GM21528 (cell line): ENCODE measurements around the gene H2BK1.

Experiments
- ATAC-seq: cut with Tn5 transposase; IDR thresholded peaks from one replicate; pipeline ENCODE4 v1.9.1; 2021; ENCODE audit warnings: mild to moderate bottlenecking, moderate library complexity; ENCODE audit not compliant: unreplicated experiment, low FRiP score

H2BK1 gene

DNA sequence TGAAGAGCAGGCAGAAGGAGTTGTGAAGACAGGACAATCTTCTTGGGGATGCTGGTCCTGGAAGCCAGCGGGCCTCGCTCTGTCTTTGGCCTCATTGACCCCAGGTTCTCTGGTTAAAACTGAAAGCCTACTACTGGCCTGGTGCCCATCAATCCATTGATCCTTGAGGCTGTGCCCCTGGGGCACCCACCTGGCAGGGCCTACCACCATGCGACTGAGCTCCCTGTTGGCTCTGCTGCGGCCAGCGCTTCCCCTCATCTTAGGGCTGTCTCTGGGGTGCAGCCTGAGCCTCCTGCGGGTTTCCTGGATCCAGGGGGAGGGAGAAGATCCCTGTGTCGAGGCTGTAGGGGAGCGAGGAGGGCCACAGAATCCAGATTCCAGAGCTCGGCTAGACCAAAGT lies 23.5 kb upstream of the H2BK1 start:
- ATAC-seq, result no peak

DNA sequence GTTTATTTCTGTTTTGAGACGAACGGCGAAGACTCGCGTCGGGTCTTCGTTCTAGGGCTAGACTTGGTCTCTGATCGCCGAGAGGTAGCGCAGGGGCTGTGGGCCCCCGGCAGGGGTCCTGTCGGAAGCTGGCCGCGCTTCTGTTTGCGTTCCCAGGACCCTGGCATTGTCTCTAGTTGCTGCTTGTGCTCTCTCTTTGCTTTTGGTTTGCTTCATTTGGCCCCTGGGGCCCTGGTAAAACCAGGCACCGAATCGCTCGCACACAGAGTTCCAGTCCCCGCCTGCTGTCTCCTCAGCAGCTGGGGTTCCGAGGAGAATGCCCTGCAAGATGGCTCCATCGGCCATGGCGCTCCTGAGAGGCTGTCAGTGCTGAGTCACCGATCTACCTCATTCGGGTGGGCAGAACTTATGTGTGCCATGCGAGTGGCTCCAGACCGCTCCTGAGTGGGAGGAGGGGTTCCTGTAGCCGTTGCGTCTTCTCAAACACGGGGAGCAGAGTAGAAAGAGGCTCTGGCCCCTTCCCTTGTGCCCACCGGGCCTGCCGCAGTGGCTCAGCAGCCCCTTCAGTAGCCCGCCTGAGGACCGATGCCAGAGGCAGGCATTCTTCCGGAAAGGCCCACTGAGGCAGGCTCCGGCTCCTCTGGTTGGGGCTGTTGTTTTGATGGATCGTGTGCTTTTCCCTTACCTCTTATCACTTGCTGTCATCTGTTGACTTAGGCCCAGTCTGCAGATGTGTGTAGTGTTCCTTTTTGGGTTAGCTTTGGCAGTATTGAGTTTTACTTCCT lies 22.8 kb upstream of the H2BK1 start:
- ATAC-seq, result no peak

DNA sequence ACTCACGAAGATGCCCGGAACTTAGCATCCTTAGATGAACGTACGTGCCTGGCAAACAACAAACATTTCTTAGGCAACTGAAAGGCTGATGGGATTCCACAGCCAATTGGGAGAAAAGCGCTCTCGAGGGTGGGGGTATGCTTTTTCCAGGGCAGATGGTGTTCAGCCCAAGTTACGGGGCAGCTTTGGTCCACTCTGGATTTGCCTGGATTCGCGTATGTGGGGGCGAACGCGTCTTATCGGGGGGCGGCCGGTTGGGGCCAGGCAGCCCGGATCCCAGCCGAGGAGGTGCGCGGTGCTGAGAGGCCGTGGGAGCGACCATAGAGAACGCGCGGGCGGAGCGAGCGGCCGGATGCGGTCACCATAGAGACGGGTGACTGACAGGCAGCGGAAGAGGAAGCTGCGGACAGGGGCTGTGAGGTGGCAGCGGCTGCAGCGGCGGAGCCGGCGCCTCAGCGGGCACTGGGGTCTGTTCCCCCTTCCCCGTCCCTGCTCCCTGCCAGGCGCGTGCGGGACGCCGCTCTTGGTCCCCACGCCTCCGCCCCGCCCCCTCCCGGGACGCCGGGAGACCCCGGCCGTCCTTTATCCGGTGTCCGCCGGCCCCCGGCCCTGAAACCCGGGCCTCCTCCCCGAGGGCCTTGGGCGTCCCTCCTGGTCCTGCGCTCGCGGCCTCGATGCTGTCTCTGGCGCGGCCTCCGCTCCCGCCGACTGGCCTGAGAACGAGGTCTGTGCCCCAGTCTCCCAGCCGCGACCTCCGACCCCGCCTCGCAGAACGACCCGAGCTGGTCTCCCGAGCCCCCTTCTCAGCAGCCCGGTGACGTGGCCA lies 22.0 kb upstream of the H2BK1 start, which contains the start of gene CHPF2:
TSS of gene CHPF2 (plus strand) at position 393 of the 826 bp plus-strand sequence. CDS start 1,529 bp downstream, outside the sequence.
- ATAC-seq, result peak; percentile 92

DNA sequence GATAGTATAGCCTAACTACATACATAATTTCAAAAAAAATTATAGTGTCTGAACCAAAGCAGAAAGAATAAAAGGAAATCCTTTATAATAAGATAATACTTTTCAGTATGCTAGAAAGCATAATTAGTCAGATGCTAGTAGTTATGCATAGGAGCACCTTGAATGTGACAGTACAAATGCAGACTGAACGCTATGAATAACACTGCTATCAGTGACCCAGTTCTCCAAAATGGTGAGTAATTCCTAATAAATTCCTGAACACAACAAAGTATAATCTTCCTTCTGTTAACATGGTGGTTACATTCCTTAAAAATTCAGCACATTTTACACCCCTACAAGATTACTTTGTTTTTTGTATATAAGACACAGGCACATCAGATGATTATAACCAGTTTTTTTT lies 20.8 kb upstream of the H2BK1 start:
- no peak for ATAC-seq

DNA sequence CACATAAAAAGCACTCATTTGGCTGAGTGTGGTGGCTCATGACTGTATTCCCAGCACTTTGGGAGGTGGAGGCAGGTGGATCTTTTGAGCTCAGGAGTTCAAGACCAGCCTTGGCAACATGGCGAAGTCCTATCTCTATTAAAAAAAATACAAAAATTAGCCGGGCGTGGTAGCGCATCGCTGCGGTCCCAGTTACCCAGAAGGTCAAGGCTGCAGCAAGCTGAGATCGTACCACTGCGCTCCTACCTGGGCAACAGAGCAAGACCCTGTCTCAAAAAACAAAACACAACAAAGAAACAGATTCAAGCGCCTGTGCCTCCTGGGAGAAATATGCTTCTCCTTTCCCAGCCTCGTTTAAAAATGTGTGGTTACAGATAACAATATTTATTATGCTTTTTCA lies 19.0 kb upstream of the H2BK1 start:
- no peak for ATAC-seq

DNA sequence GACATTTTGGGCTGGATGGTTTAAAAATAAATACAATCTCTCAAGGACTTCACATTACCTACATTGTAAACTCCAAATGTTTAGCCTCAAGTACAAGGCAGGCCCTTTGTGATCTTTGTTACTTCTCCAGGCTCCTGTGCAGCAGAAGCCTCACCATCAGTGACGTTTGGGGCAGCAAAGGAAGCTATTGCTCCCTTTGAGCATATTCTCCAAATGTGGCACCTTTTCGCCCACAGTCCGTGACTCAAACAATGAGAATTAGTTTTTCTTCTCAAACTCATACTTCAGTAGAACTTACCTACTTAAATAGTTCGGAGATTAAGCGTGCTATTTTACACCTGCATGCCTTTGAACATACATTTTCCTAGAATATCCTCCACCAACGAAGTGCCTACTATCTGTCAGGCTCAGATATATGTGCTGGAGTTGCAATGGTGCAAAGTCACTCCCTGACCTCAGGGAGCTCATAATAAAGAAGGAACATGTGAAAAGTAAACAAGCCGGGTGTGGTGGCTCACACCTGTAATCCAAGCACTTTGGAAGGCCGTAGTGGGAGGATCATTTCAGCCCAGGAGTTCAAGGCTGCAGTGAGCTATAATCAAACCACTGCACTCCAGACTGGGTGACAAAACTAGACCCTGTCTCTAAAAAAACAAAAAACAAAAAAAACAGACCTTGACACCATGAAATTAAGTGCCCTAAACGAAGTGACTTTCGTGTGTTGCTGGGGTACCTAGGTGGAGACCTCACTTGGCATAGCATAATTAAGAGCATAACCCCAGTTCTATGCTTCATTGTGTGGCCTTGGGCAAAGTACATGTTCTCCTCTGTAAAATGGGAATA lies 18.0 kb upstream of the H2BK1 start:
- ATAC-seq, result no peak

DNA sequence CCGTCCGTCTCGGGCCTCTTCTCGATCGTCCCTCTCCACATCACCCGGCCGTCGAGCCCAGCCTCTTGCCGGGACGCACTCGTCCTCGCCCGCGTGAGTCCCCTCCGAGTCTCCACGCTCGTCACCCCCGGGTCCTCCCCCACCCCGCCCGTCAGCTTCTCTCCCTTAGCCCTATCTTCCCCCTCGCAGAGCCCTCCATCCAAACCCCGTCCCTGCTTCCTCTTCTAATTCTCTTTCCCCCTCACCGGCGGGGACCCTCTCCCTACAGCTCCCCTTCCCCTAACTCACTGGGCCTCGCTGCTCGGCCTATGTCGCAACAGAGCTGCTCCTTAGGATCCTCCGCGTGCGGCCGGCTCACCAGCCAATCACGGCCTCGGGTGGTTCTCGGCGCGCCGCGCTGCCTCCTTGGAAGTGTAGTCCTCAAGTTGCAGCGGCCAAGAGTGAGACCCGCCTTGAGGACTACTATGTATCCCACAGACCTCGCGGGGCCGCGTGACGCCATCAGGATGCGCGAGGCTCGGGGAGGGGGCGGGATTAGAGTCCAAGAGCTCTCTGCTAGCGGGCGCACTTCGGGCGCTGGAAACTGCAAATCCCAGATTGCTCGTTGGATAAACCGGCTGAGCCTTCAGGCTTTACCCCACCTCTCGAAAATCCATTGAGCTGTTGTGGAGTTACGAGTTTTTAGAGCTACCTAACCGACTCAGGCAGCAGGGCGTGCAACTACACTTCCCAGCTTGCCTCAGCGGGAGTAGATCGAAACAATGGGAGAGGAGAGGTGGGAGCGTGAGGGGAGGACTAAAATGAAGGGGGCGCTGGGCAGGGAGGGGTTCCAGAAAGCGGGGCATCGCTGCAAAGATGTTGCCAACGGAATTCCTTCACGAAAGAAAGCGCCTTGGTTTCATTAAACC lies 16.8 kb upstream of the H2BK1 start, which contains the start of gene ABCF2:
TSS of gene ABCF2 (minus strand) at position 331 of the 908 bp plus-strand sequence. CDS start 747 bp downstream, outside the sequence.
- ATAC-seq, result peak; percentile 98

DNA sequence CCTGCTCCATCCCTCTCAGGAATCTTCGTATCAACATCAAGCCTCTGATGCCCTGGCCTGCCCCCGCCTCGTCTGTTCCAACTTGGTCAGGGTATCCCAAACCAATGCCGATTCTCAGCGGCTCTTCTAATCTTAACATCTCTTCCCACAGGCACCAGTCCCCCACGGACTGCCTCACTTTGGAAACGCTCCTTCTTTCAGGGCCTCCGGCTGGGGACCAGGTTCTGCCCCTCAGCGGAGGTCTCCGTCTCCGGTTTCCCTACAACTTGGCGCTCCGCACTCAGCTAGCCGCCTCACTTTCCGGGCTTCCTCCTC lies 16.2 kb upstream of the H2BK1 start:
- no peak for ATAC-seq

DNA sequence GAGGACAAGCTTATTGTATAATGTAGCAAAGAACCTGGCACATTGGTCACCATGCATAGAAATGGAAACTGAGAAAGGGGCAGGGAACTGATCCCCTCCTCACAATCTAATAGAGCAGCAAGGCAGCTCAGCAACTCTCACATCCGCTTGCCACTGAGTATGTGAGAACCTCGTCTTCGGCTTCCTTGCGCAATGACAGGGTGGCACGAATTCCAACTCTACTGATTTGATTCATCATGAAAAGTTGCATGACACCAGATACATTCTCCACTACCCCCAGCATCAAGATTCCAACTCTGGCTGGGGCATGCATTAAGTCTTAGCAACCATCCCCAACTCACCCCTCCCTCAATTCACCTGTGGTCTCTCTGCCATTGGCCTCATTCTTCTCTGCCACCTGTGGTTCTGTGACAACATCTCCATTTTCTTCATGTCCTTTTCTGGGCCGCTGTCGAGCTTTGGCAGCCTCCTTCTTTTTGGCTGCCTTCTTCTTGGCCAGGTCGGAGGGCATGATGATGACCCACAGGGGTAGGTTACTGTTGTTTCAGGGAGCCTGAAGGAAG lies 15.7 kb upstream of the H2BK1 start:
- ATAC-seq, result no peak

DNA sequence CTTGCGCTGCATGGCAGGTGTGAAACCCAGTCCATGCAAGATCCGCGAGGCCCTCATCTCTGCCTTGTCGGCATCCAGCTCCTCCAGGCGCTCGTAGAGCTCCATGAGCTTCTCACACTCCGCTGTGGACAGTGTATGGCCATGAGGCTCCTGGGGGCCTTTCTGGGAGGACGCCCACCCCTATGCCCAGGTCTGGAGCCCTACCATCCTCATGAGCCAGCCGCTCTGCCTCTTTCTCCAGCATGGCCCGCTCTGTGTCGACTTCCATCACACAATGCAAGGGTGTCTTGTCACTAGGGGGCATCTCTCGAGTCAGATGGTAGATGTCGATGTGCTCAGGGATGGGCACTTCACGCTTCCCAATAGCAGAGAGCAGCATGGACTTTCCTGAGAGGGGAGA lies 13.4 kb upstream of the H2BK1 start:
- no peak for ATAC-seq

DNA sequence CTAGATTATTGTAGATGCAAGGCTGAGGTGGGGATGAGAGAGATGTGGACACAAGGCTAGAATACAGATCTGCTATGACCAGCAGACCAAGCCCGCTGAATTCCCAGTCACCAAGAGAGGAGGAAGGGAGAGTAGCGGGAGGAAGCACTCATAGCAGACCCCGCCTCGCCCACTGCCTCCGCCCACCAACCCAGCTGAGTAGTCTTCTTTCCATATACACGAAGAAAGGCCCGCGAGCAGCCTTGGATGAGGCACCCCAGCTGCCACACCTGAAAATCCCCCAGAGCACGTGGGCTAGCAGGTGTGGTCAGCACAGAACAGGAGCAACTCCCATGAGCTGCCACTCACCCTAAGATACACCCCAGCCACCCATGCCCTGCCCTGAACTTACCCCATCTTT lies 7.9 kb upstream of the H2BK1 start:
- ATAC-seq, result no peak

DNA sequence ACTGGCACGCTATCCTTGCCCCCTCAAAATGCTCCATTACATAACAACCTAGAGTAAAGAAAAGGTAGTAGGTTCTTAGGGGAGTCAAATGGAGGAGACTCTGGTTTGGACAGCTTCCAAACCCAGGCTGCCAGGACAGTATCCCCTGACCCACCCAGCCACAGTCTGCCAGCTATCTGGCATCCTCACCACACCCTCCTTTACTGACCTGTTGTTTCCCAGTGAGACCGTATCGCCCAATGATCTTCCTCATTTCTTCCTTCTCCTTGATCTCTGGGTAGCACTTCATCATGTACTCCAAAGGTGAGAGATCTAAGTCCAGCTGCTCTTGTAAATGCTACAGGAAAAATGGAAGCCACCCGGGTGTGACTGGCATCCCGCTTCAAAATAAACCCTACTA lies 5.1 kb upstream of the H2BK1 start:
- ATAC-seq, result no peak

DNA sequence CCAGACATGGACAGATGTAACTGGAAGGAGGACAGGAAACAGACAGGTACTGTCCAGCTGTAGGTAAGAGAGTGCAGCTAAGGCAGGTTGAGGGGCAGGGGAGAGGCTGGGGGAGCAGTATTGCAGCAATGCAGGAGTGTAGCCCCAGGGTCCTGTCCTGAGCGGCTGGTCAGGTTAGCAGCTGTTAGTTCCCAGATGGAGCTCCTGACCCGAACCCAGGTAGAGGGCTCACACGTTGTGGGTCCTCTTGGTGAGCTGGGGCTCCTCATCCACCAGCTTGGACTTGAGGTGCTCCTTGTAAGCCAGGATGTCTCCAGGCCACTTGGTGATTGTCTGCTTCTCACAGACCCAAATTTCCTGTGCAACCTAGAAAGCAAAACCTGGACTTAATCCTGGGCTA lies 3.5 kb upstream of the H2BK1 start:
- ATAC-seq, result no peak

DNA sequence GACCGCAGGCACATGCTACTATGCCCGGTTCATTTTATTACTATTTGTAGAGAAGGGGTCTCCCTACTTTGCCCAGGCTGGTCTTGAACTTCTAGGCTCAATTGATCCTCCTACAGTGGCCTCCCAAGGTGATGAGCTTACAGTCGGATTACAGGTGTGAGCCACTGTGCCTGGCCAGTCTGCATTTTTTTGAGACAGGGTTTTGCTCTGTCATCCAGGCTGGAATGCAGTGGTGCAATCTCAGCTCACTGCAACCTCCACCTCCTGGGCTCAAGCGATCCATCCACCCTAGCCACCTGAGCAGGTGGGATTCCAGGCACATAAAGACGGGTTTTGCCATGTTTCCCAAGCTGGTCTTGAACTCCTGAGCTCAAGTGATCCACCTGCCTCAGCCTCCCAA lies 2.3 kb upstream of the H2BK1 start:
- ATAC-seq, result no peak

DNA sequence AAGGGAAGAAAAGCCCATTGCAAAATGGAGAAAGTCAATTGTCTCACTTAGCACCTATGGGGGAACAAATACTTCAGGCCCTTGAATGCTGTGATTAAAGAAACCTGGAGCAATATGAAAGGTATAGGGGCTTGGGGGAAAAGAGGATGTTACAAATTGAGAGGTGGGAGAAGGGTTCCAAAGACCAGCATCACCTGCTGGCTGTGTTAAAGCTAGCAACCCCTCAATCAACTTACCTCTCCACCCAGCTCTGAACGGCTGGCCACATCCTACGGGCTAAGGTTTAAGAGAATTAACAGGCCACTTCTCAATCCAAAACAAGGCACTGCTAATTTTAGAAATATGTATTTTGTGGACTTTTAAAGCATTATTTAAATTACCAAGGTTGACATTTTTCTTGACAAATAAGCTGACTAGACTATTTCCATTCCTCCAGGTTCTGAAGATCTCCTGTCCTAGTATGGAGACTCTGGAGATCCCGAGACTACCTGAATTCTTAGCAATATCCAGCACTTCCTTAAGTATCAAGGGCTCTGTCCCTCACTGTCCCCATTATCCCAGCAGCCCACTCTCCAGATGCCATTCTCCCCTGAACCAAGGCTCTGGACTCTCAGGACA lies 976 bp upstream of the H2BK1 start:
- ATAC-seq, result no peak

DNA sequence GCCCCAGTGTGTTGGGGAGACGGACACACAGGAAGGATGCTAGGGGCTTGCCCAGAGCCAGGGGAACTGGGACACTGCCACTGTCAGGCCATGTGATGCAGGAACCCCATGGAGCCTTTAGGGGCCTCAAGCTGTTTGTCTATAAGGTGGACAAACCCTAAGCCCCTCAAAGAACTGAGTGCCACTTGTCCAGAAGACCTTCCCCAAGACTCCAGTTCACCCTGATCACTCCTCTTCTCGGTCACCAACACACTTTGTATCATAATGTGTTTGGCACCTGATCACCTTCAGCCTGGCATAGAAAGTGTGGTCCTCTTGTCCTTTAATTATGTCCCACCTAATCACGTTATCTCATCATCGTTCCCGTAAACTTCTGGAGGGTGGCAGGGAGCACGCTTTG lies 700 bp downstream of the H2BK1 start:
- ATAC-seq, result no peak

DNA sequence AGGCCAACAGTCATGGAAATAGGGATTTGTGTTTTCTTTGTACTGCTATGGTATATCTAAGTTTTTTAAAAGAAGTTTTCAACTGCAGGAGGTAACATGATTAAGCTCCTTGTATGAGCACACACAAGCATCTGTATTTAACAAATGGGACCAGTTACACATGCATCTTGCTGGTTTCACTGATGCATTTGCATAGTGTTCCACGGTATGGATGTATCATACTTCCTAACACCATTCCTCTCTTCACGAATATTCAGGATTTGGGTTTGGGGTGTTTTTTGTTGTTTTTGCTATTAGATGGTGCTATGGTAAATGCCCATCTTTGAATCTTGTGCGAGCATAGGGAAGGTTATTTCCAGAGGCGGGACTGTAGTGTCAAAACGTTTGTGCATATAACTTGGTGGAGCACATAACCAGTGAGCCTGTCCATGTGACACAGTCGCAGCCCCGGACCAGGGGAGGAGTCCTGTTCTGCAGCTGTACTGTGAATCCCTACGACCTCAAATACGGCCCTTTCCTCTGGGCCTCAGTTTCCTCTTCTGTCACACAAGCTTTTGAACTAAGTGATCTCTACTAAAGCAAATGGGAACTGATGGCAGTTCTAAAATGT lies 1.9 kb downstream of the H2BK1 start:
- no peak for ATAC-seq

DNA sequence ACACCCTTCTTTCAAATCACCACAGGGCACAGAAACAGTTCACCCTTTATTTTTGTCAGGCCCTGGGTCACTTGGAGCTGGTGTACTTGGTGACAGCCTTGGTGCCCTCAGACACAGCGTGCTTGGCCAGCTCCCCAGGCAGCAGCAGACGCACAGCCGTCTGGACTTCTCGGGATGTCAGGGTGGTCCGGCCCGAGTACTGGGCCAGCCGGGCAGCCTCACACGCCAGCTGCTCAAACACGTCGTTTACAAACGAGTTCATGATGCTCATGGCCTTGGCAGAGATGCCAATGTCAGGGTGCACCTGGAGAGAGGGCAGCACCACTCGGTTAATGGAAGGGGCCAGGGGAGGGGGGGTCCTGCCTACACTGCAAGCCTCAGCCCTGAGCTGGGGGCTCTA lies 2.5 kb downstream of the H2BK1 start:
- no peak for ATAC-seq

DNA sequence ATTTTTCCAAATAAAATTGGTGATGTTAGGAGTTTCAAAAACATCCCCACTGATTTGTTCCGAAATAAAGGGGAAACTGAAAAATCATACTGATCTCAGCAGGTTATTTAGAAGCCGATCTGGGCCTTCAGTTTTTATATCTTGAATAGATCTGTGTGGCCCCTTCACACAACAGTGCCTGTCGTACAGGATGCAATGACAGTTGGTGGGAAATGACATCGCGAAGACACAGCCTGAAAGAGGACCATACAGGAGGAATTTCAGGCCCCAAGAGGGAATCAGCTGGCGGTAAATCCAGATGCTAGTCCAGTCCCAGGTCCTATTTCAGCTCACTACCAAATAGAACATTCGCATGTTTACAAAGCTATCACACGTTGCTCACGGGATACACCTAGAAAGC lies 3.0 kb downstream of the H2BK1 start:
- no peak for ATAC-seq
